GM12892 (cell line): ENCODE data around the gene GPR37. TPM values are rescaled to one million over a fixed set of nuclear protein-coding genes. Genes with fewer than 3 reads are reported as not detected.
A peak's percentile ranks its signal among the peaks of the same experiment; 100 is the strongest.

ENCODE experiments used
- DNase-seq: peaks from one replicate; pipeline ENCODE4 v3.0.0; 2011; ENCODE audit not compliant: insufficient read length
- FAIRE-seq: peaks from 2 replicates; lab custom pipeline; 2011; peaks lifted over from hg19 to GRCh38; lab: Jason Lieb, UNC
- POLR2A ChIP-seq: IDR thresholded peaks from 2 replicates; pipeline ENCODE4 v1.6.1; 2011; ENCODE audit warnings: low read depth, low read length, control low read depth
- POLR2AphosphoS5 ChIP-seq: IDR thresholded peaks from 2 replicates; pipeline ENCODE4 v1.6.1; 2011; ENCODE audit warnings: low read depth, low read length, control low read depth
- TAF1 ChIP-seq: IDR thresholded peaks from 2 replicates; pipeline ENCODE4 v1.6.1; 2011; ENCODE audit warnings: low read depth, mild to moderate bottlenecking, control low read depth, low read length, borderline replicate concordance
- polyA plus RNA-seq: library from polyadenylated mRNA; unstranded; fragments of >200 nt; gene quantifications from one replicate; pipeline ENCODE4 v1.2.1, GENCODE V29; 2012; ENCODE audit warnings: missing spikeins, inconsistent platforms; ENCODE audit not compliant: missing spikeins

Gene GPR37
- not detected for polyA plus RNA-seq

GRCh38 chr7:124765401-124766352 lies at the start of gene GPR37:
TSS of gene GPR37 (minus strand) at chr7:124765792. CDS start at chr7:124764976, 816 bp downstream.
- TF ChIP-seq POLR2AphosphoS5 (no peak), POLR2A (no peak), TAF1 (no peak)
- FAIRE-seq (no peak), DNase-seq (peak; percentile 41)

- FAIRE-seq, result no peak
- no peak for TF ChIP-seq TAF1
- TF ChIP-seq POLR2A, result no peak
- no peak for TF ChIP-seq POLR2AphosphoS5
- no peak for DNase-seq
Measured at GRCh38 chr7:124813994-124814798, 48.6 kb upstream of the GPR37 start.

GRCh38 chr7:124812764-124813163 lies 47.2 kb upstream of the GPR37 start:
- FAIRE-seq (no peak), DNase-seq (no peak)
- TF ChIP-seq TAF1, result no peak
- no peak for TF ChIP-seq POLR2A
- no peak for TF ChIP-seq POLR2AphosphoS5

- DNase-seq, result no peak
- FAIRE-seq, result no peak
- no peak for TF ChIP-seq TAF1
- TF ChIP-seq POLR2A, result no peak
- TF ChIP-seq POLR2AphosphoS5, result no peak
Measured at GRCh38 chr7:124811341-124811740, 45.7 kb upstream of the GPR37 start.

- DNase-seq (no peak), FAIRE-seq (no peak)
Measured at GRCh38 chr7:124810605-124811004, 45.0 kb upstream of the GPR37 start.

GRCh38 chr7:124808206-124808605 lies 42.6 kb upstream of the GPR37 start:
- TF ChIP-seq TAF1 (no peak), POLR2AphosphoS5 (no peak), POLR2A (no peak)
- DNase-seq (no peak), FAIRE-seq (no peak)

More at GRCh38 chr7:124810605-124811004, 45.0 kb upstream of the GPR37 start:
- TF ChIP-seq TAF1 (no peak), POLR2AphosphoS5 (no peak), POLR2A (no peak)

GRCh38 chr7:124801330-124801895 lies 35.8 kb upstream of the GPR37 start:
- FAIRE-seq, result no peak
- no peak for DNase-seq
- no peak for TF ChIP-seq TAF1
- TF ChIP-seq POLR2A, result no peak
- no peak for TF ChIP-seq POLR2AphosphoS5

- TF ChIP-seq POLR2AphosphoS5 (no peak), POLR2A (no peak), TAF1 (no peak)
- FAIRE-seq, result no peak
- DNase-seq, result no peak
Measured at GRCh38 chr7:124800386-124800785, 34.8 kb upstream of the GPR37 start.

- DNase-seq, result no peak
- no peak for FAIRE-seq
- TF ChIP-seq POLR2AphosphoS5, result no peak
- no peak for TF ChIP-seq POLR2A
- TF ChIP-seq TAF1, result no peak
Measured at GRCh38 chr7:124799448-124799847, 33.9 kb upstream of the GPR37 start.

- no peak for FAIRE-seq
Measured at GRCh38 chr7:124796771-124797170, 31.2 kb upstream of the GPR37 start.

GRCh38 chr7:124792696-124793095 lies 27.1 kb upstream of the GPR37 start:
- TF ChIP-seq TAF1 (no peak), POLR2AphosphoS5 (no peak), POLR2A (no peak)
- no peak for FAIRE-seq
- no peak for DNase-seq

More at GRCh38 chr7:124796771-124797170, 31.2 kb upstream of the GPR37 start:
- no peak for DNase-seq
- TF ChIP-seq POLR2A (no peak), POLR2AphosphoS5 (no peak), TAF1 (no peak)

GRCh38 chr7:124792002-124792401 lies 26.4 kb upstream of the GPR37 start:
- no peak for FAIRE-seq
- no peak for DNase-seq
- TF ChIP-seq TAF1, result no peak
- TF ChIP-seq POLR2A, result no peak
- TF ChIP-seq POLR2AphosphoS5, result no peak
